22Rv1 (cell line): ENCODE measurements around the gene MARCHF3.

ENCODE experiments used
- ZFX ChIP-seq: fragments of 450-650 bp; IDR thresholded peaks from 2 replicates; pipeline ENCODE4 v1.6.1; 2017; ENCODE audit warnings: antibody characterized with exemption, borderline replicate concordance
- TF ChIP-seq, protein P1 (sequence below): fragments of 450-650 bp; IDR thresholded peaks from 2 replicates; pipeline ENCODE4 v1.5.1; 2017; ENCODE audit warnings: mild to moderate bottlenecking

DNA sequence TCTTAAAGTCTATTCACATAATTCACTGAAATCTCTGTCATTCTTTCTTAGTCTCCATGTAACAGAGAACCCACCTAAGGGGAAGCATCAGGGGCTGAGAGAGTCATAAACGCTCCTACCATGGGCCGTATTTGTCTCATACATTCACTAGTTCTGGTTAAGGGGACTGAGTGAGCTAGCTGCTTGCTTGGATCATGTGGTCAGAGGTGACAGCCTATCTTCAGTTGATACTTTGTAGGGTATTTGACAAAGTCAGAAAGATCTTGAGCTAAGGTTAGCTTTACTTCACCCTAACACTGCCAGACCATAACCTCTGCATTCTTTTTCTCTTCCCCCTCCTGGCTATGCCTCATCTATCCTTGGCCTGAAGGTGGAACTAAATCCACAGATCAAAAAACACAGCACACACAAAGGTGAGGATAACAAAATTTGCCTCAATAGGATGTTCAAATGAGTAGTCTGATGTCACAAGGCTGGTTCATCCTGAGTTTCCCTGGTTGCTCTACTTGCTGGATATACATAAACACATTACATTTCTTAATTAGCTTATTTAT lies 66.5 kb downstream of the MARCHF3 start:
- TF ChIP-seq, protein P1, sequence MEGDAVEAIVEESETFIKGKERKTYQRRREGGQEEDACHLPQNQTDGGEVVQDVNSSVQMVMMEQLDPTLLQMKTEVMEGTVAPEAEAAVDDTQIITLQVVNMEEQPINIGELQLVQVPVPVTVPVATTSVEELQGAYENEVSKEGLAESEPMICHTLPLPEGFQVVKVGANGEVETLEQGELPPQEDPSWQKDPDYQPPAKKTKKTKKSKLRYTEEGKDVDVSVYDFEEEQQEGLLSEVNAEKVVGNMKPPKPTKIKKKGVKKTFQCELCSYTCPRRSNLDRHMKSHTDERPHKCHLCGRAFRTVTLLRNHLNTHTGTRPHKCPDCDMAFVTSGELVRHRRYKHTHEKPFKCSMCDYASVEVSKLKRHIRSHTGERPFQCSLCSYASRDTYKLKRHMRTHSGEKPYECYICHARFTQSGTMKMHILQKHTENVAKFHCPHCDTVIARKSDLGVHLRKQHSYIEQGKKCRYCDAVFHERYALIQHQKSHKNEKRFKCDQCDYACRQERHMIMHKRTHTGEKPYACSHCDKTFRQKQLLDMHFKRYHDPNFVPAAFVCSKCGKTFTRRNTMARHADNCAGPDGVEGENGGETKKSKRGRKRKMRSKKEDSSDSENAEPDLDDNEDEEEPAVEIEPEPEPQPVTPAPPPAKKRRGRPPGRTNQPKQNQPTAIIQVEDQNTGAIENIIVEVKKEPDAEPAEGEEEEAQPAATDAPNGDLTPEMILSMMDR = no peak
- no peak for TF ChIP-seq ZFX
